Heart right ventricle (tissue), 16 donors: Measurements from ENCODE around the gene TLE2. TPM values are rescaled to one million over a fixed set of nuclear protein-coding genes. Genes with fewer than 3 reads are reported as not detected.

Source experiments
- ATAC-seq, 8 donors: fragments of 200-7000 bp; cut with Tn5 transposase; one replicate each; pipeline ENCODE4 v1.9.1; 2020; ENCODE audit warnings: mild to moderate bottlenecking in 8 of 8, moderate library complexity in 8 of 8, moderate number of reproducible peaks in 1 of 8
- DNase-seq, 2 donors: peaks; one replicate each; pipeline ENCODE4 v3.0.0-alpha.2; 2020
- H3K27ac ChIP-seq, 10 donors: fragments of 200-600 bp; sonication (generic) in 2 of 10; one replicate each; pipeline versions ENCODE4 v1.5.0 to v1.8.0; 2020 to 2022; ENCODE audit warnings: mild to moderate bottlenecking in 3 of 10
- H3K27me3 ChIP-seq, 7 donors: fragments of 200-600 bp; one replicate each; pipeline ENCODE4 v1.8.0; 2021 to 2022; ENCODE audit warnings: mild to moderate bottlenecking in 2 of 7
- H3K36me3 ChIP-seq, 9 donors: fragments of 200-600 bp; sonication (generic) in 1 of 9; one replicate each; pipeline versions ENCODE4 v1.5.0 to v1.8.0; 2020 to 2022; ENCODE audit warnings: mild to moderate bottlenecking in 2 of 9
- H3K4me1 ChIP-seq, 9 donors: fragments of 200-600 bp; sonication (generic) in 1 of 9; one replicate each; pipeline versions ENCODE4 v1.5.0 to v1.8.0; 2020 to 2022; ENCODE audit warnings: mild to moderate bottlenecking in 4 of 9
- H3K4me3 ChIP-seq, 10 donors: fragments of 200-600 bp; sonication (generic) in 2 of 10; one replicate each; pipeline versions ENCODE4 v1.5.0 to v1.8.0; 2020 to 2022; ENCODE audit warnings: mild to moderate bottlenecking in 7 of 10, moderate library complexity in 2 of 10
- H3K9me3 ChIP-seq, 11 donors: fragments of 200-600 bp in 10 of 11; sonication (generic) in 2 of 11; one replicate each; pipeline versions ENCODE4 v1.5.0 to v1.8.0; 2013 to 2022; ENCODE audit warnings: mild to moderate bottlenecking in 2 of 11, control low read depth in 1 of 11, moderate library complexity in 1 of 11
- CTCF ChIP-seq, 9 donors: fragments of 200-600 bp; sonication (generic) in 2 of 9; IDR thresholded peaks; one replicate each; pipeline versions ENCODE4 v1.5.0 to v1.8.0; 2021 to 2022; ENCODE audit warnings: antibody characterized with exemption in 9 of 9, mild to moderate bottlenecking in 5 of 9, moderate library complexity in 1 of 9
- WGBS, 2 donors: extraction: QIAGEN DNeasy Blood & Tissue Kit; methylation state at CpG; one replicate each; pipeline ENCODE4 v1.1.7; 2013; ENCODE audit warnings: inconsistent platforms in 1 of 2; 5-methylcytosine and 5-hydroxymethylcytosine counted together
- intact Hi-C, 10 donors: fragments of 100-400 bp; cut with DNase I; formaldehyde crosslinking; loops; one replicate each; pipeline versions ENCODE4 v1.11.1 to v1.14.2; 2022
- polyA plus RNA-seq, 2 donors: library from polyadenylated mRNA; stranded (reverse); fragments of 200-250 nt; gene quantifications; one replicate each; pipeline ENCODE4 v1.2.3, GENCODE V29; 2013
- total RNA-seq, 10 donors: library from RNA; stranded (reverse); fragmentation: NEBNext Ultra II Directional in 3 of 10; extraction: Animal tissue kit (Norgen Biotek cat#: 25700) in 3 of 10; gene quantifications; one replicate each; pipeline versions ENCODE4 v1.2.1 to v1.2.4, GENCODE V29; 2021 to 2023
- donor health status: Arrhythmogenic right ventricular cardiomyopathy.
- donor health status: ischemic (EF 13 %, LVEDD 7.1; RV severe dilation, severe dysfunction).
- donor health status: healthy with polysubstance abuse.
- donor health status: DM: no; HTN: yes; CAD: no.
- donor health status: DM: no; HTN: no; CAD: no.
- donor health status: ischemic (EF 25% LVEDD 6.9; RV normal size, moderate dysfunction).
- donor health status: ischemic (EF 25% LVEDD 5.7; RV mildly dilated, moderate dysfunction).
- donor health status: healthy.
- donor health status: DM: yes; HTN: yes; CAD: no.
- donor health status: Ischemic cardiomyopathy.
- donor health status: ischemic (EF 35%, LVEDD 5.7; RV mildly dilated, moderate dysfunction).
- donor health status: nonischemic (EF 11% LVEDD 7.7; RV severe dilation, severe dysfunction).
- donor health status: DM: yes; HTN: yes; CAD: no.
- donor health status: PGD.
- donor health status: ischemic (EF 29% LVEDD 5.4; RV normal size, mild dysfunction).
- donor health status: nonischemic (EF 23%, LVEDD 6.1; RV moderate dilation, normal function).

The TLE2 gene
- total and polyA plus RNA-seq, 12 donors: 28.2 to 64.5 (median 39.9) TPM

GRCh38 chr19:3010871-3011270, 18.2 kb downstream of the TLE2 start:
- 88 to 93% methylated on average over 13 of the region's 13 CpGs for WGBS, 2 donors
- intact Hi-C loops: no loop called here
- Histone ChIP-seq H3K36me3 (peaks cover 0 to 97% (median 15%) of the 10 kb centered on the region in 9 donors), H3K4me1 (no peaks in the 10 kb centered on the region), H3K9me3 (no peaks in the 10 kb centered on the region), H3K4me3 (no peak overlapping the region), H3K27ac (no peak overlapping the region), H3K27me3 (no peaks in the 10 kb centered on the region)
- ATAC-seq (no peak), DNase-seq (no peak)
- no peak for TF ChIP-seq CTCF (IDR thresholded peaks at IDR 0.05)

GRCh38 chr19:3008994-3009393, 20.1 kb downstream of the TLE2 start:
- peaks cover 0 to 99% (median 15%) of the 10 kb centered on the region in 9 donors for H3K36me3 ChIP-seq
- DNase-seq (no peak), ATAC-seq (no peak)
- intact Hi-C loops: no loop called here
- 89 to 90% methylated on average over 6 of the region's 6 CpGs for WGBS, 2 donors
- H3K27me3 ChIP-seq: no peaks in the 10 kb centered on the region
- no peaks in the 10 kb centered on the region for H3K9me3 ChIP-seq
- H3K4me1 ChIP-seq: no peaks in the 10 kb centered on the region
- H3K4me3 ChIP-seq: no peak overlapping the region
- no peak for TF ChIP-seq CTCF (IDR thresholded peaks at IDR 0.05)
- no peak overlapping the region for H3K27ac ChIP-seq

GRCh38 chr19:3007975-3008374, 21.1 kb downstream of the TLE2 start:
- Histone ChIP-seq H3K36me3 (peaks cover 0 to 98% (median 15%) of the 10 kb centered on the region in 9 donors), H3K4me1 (no peaks in the 10 kb centered on the region)
- intact Hi-C loops: no loop called here

GRCh38 chr19:3006075-3006767, 22.9 kb downstream of the TLE2 start:
- no peak for DNase-seq
- intact Hi-C loops: no loop called here
- ATAC-seq: peak in 2 of 8 donors; percentile 25 to 35
- TF ChIP-seq CTCF (IDR thresholded peaks at IDR 0.05): no peak
- Histone ChIP-seq H3K9me3 (no peaks in the 10 kb centered on the region), H3K36me3 (peaks cover 0 to 96% (median 14%) of the 10 kb centered on the region in 9 donors), H3K27me3 (no peaks in the 10 kb centered on the region), H3K27ac (no peak overlapping the region), H3K4me3 (no peak overlapping the region), H3K4me1 (no peaks in the 10 kb centered on the region)
- 81 to 85% methylated on average over 37 of the region's 37 CpGs for WGBS, 2 donors

More at GRCh38 chr19:3007975-3008374, 21.1 kb downstream of the TLE2 start:
- 81 to 85% methylated on average over 9 of the region's 9 CpGs for WGBS, 2 donors
- ATAC-seq: no peak
- Histone ChIP-seq H3K27me3 (no peaks in the 10 kb centered on the region), H3K27ac (no peak overlapping the region), H3K4me3 (no peak overlapping the region), H3K9me3 (no peaks in the 10 kb centered on the region)
- TF ChIP-seq CTCF (IDR thresholded peaks at IDR 0.05): no peak
- no peak for DNase-seq
